GM06990 (cell line): ENCODE results near the gene TMEM106B.
"Not testable (repeated sequence)": the region's sequence is repeated elsewhere in the genome, so short reads cannot be mapped to it uniquely, and the experiment has no call there.

Source experiments
- DNase-seq: peaks from one replicate; pipeline ENCODE4 v3.0.0-alpha.2; 2011; ENCODE audit not compliant: insufficient read length; ENCODE audit errors: extremely low read depth
- H3K27me3 ChIP-seq: replicated peaks from 2 replicates; pipeline ENCODE4 v1.6.0; 2011; ENCODE audit warnings: low read length; ENCODE audit not compliant: control insufficient read depth, insufficient read depth
- H3K36me3 ChIP-seq: 2 replicates; pipeline ENCODE4 v1.5.1; 2011; ENCODE audit warnings: low read length; ENCODE audit not compliant: control insufficient read depth, insufficient read depth
- H3K4me3 ChIP-seq: replicated peaks from 2 replicates; pipeline ENCODE4 v1.5.1; 2011; ENCODE audit warnings: low read depth, mild to moderate bottlenecking, control low read depth, low read length
- CTCF ChIP-seq: IDR thresholded peaks from 2 replicates; pipeline ENCODE4 v1.5.1; 2011; ENCODE audit warnings: low read length, control low read depth, mild to moderate bottlenecking, inconsistent platforms; ENCODE audit not compliant: insufficient read depth, poor library complexity, severe bottlenecking

Gene TMEM106B

GRCh38 chr7:12211054-12211710, at the start of gene TMEM106B:
TSS of gene TMEM106B (plus strand) at chr7:12211294. CDS start at chr7:12214811, 3,517 bp downstream.
- peak within 1 kb of the TSS; percentile 81 for H3K4me3 ChIP-seq
- peak; percentile 29 for TF ChIP-seq CTCF
- DNase-seq = peak; percentile 95

GRCh38 chr7:12162415-12163113, 48.5 kb upstream of the TMEM106B start:
- Histone ChIP-seq H3K27me3 (no peaks in the 10 kb centered on the region), H3K36me3 (no peaks in the 10 kb centered on the region), H3K4me3 (no peak overlapping the region)
- DNase-seq = no peak
- no peak for TF ChIP-seq CTCF

More at GRCh38 chr7:12211054-12211710, at the start of gene TMEM106B:
- Histone ChIP-seq H3K27me3 (no peaks in the 10 kb centered on the region), H3K36me3 (no peaks in the 10 kb centered on the region)

- H3K4me3 ChIP-seq, DNase-seq, H3K27me3 ChIP-seq, H3K36me3 ChIP-seq: not testable (repeated sequence)
Observed at GRCh38 chr7:12168065-12168464, 43.0 kb upstream of the TMEM106B start.

DNA sequence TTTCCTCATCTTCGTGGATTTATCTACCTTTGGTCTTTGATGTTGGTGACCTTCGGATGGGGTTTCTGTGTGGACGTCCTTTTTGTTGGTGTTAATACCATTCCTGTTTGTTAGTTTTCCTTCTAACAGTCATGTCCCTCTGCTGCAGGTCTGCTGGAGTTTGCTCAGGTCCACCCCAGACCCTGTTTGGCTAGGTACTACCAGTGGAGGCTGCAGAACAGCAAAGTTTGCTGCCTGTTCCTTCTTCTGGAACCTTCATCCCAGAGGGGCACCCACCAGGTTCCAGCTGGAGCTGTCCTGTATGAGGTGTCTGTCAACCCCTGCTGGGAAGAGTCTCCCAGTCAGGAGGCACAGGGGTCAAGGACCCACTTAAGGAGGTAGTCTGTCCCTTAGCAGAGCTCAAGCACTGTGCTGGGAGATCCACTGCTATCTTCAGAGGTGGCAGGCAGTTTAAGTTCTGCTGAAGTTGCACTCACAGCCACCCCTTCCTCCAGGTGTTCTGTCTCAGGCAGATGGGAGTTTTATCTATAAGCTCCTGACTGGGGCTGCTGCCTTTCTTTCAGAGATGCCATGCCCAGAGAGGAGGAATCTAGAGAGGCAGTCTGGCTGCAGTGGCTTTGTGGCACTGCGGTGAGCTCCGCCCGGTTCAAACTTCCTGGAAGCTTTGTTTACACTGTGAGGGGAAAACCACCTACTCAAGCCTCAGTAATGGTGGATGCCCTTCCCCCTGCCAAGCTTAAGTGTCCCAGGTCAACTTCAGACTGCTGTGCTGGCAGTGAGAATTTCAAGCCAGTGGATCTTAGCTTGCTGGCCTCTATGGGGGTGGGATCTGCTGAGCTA, 40.9 kb upstream of the TMEM106B start:
- not testable (repeated sequence) for DNase-seq, H3K27me3 ChIP-seq, H3K36me3 ChIP-seq, H3K4me3 ChIP-seq

DNA sequence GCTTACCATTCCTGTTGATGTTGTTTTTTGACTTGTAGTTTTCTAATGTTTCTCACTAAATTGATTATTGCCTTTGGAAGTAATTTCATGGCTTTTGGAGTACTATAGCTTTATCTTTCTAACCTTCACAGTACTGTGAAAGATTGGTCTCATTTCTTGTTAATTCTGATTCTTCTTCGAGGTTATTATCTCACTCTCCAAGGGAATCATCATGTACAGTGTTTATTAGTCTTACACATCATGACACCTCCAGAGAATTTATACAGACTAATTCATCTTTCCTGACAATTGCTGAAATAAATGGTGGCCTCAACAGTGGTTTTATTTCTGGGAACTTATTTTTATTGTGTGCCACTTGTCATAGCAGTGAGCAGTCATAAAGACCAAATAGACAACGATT, 37.4 kb upstream of the TMEM106B start:
- Histone ChIP-seq H3K4me3 (no peak overlapping the region), H3K27me3 (no peaks in the 10 kb centered on the region), H3K36me3 (no peaks in the 10 kb centered on the region)
- DNase-seq = no peak
- no peak for TF ChIP-seq CTCF

DNA sequence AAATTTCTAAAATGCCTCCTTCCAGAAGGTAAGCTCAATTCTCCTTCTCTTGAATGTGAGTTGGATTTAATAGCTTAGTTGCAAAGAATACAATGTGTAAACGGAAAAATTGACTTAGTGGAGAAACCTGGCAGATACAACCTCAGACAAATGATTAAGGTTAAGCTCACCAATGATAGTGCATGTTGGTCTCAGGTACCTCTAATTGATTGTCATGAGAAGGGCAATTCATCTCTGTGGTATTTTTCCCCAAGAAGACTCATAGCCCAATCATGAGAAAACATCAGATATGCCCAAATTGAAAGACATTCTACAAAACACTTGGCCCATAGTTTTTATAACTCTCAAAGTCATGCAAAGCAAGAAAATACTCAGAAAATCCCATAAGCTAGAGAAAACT, 36.2 kb upstream of the TMEM106B start:
- no peak for DNase-seq
- H3K4me3 ChIP-seq = no peak overlapping the region
- H3K36me3 ChIP-seq = no peaks in the 10 kb centered on the region
- H3K27me3 ChIP-seq = no peaks in the 10 kb centered on the region
- TF ChIP-seq CTCF = no peak
